Gastrocnemius medialis (tissue), 4 donors: ENCODE measurements around the gene LRRC37A3. TPM values are rescaled to one million over a fixed set of nuclear protein-coding genes. Genes with fewer than 3 reads are reported as not detected.
"Not testable (repeated sequence)": the region's sequence is repeated elsewhere in the genome, so short reads cannot be mapped to it uniquely, and the experiment has no call there.

Experiments
- ATAC-seq, 2 donors: fragments of 150-250 bp; one replicate each; pipeline ENCODE4 v1.9.1; 2016
- DNase-seq, 2 donors: peaks; one replicate each; pipeline ENCODE4 v3.0.0-alpha.2; 2019
- H3K27ac ChIP-seq, 4 donors: fragments of 200-600 bp; sonication (generic); 1 replicate in 1 of 4; 2 replicates in 3 of 4; pipeline ENCODE4 v1.5.1; 2016 to 2018; ENCODE audit warnings: mild to moderate bottlenecking in 2 of 4, moderate library complexity in 1 of 4
- H3K27me3 ChIP-seq, 3 donors: fragments of 200-600 bp; sonication (generic) in 2 of 3; 1 replicate in 1 of 3; 2 replicates in 2 of 3; pipeline versions ENCODE4 v1.5.1 to v1.6.0; 2016 to 2019; ENCODE audit warnings: mild to moderate bottlenecking in 1 of 3, moderate library complexity in 1 of 3
- H3K36me3 ChIP-seq, 2 donors: fragments of 200-600 bp; sonication (generic) in 1 of 2; one replicate each; pipeline ENCODE4 v1.5.1; 2017 to 2018
- H3K4me1 ChIP-seq, 2 donors: fragments of 200-600 bp; sonication (generic) in 1 of 2; one replicate each; pipeline ENCODE4 v1.5.1; 2016 to 2017; ENCODE audit warnings: mild to moderate bottlenecking in 2 of 2
- H3K4me3 ChIP-seq, 4 donors: fragments of 200-600 bp; sonication (generic) in 3 of 4; 1 replicate in 1 of 4; 2 replicates in 3 of 4; pipeline ENCODE4 v1.5.1; 2016 to 2019; ENCODE audit warnings: mild to moderate bottlenecking in 2 of 4
- H3K9me3 ChIP-seq, 3 donors: fragments of 200-600 bp; sonication (generic) in 2 of 3; 1 replicate in 1 of 3; 2 replicates in 2 of 3; pipeline ENCODE4 v1.5.1; 2016 to 2019
- POLR2A ChIP-seq, 2 donors: fragments of 450-650 bp; IDR thresholded peaks; one replicate each; pipeline ENCODE4 v1.6.1; 2017; ENCODE audit warnings: antibody characterized with exemption in 2 of 2, mild to moderate bottlenecking in 2 of 2, moderate library complexity in 2 of 2
- in situ Hi-C, 4 donors: fragments of 200-750 bp; cut with MboI; loops; one replicate each; pipeline versions ENCODE4 v1.15.0 to v1.8.0; 2017; ENCODE audit warnings: low sequenced_read_pairs in 4 of 4
- intact Hi-C: fragments of 100-400 bp; cut with DNase I; formaldehyde crosslinking; loops from one replicate; pipeline ENCODE4 v1.15.1; 2023; ENCODE audit warnings: low total_unique reads
- total RNA-seq, 4 donors: library from RNA; depleted of rRNA; stranded (reverse); fragments of >200 nt; gene quantifications; one replicate each; pipeline versions ENCODE4 v1.1.0 to v1.2.3, GENCODE V29; 2016

LRRC37A3 gene
- total RNA-seq, 4 donors from 2014 or later = 0.95 to 2.1 (median 1.8) TPM

GRCh38 chr17:64838513-64838912, 80.8 kb downstream of the LRRC37A3 start:
- H3K27ac ChIP-seq, H3K9me3 ChIP-seq, intact Hi-C loops, H3K4me3 ChIP-seq, in situ Hi-C loops, H3K4me1 ChIP-seq, ATAC-seq, H3K36me3 ChIP-seq, DNase-seq, H3K27me3 ChIP-seq: not testable (repeated sequence)

DNA sequence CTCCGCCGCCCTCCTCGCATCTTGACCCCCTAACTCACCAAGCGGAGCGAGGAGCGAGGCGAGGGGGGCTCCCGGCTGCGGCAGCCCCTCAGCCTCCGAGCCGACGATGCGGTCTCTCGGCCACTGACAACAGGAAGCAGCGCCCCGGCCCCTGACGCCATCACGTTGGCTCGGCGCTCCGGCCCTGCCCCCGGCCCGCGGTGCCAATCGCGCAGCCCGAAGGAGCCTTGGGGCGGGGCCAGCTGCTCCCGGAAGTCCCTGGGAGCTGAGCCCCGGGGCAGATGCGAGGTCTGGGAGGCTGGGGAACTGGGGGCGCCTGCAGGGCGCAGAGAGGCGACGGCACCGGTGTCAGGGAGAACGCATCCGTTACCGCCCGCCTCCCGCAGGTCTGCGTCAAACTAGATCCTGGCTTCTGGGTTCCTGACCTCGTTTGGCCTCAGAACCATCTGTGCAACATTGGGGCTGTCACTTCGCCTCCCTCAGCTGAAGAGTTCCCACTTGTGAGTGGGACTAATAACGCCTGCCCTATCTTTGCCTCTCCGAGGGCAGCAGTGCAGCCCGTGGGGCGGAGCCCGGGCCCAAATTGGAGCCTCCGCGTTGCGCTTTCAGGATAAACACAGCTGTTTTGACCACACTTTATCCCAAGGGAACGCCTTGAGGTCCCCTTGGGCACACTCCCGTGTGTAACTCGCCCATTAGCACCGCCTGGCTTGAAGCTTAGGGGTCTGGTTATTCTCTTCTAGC, 82.1 kb downstream of the LRRC37A3 start:
- TF ChIP-seq POLR2A (IDR thresholded peaks at IDR 0.05) = peak; percentile 83 to 85
- DNase-seq (peak; percentile 77 to 86), ATAC-seq (peak; percentile 89 to 90)
- intact Hi-C loops, H3K4me1 ChIP-seq, H3K36me3 ChIP-seq, in situ Hi-C loops, H3K27me3 ChIP-seq, H3K9me3 ChIP-seq: not testable (repeated sequence)
- Histone ChIP-seq H3K27ac (peak overlapping the region; percentile 83 to 91 (median 88)), H3K4me3 (peak overlapping the region; percentile 63 to 91 (median 80))

DNA sequence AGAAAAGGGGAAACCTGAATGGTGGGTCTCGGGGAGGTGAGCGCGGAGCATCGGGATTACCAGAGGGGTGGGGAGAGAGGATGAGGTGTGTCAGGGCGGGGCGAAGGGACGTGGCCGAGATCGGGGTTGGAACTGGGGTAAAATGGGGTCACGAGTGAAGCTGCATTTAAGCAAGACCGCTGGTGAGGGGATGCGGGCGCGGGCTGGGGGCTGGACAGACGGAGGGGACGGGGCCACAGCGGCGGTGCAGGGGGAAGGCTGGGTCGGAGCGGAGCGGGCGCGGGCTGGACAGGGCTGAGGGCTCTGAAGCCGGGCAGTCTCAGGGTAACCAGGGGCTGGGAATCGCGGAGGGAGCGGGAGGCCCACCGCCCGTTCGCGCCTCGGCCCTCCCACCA, 82.7 kb downstream of the LRRC37A3 start:
- H3K4me1 ChIP-seq, H3K27me3 ChIP-seq, in situ Hi-C loops, H3K36me3 ChIP-seq, intact Hi-C loops, H3K9me3 ChIP-seq: not testable (repeated sequence)
- peak in 1 of 2 donors; percentile 28 for DNase-seq
- peak; percentile 28 to 47 for ATAC-seq
- H3K4me3 ChIP-seq = peak overlapping the region; percentile 63 to 91 (median 80)
- H3K27ac ChIP-seq = peak overlapping the region; percentile 83 to 91 (median 88)

DNA sequence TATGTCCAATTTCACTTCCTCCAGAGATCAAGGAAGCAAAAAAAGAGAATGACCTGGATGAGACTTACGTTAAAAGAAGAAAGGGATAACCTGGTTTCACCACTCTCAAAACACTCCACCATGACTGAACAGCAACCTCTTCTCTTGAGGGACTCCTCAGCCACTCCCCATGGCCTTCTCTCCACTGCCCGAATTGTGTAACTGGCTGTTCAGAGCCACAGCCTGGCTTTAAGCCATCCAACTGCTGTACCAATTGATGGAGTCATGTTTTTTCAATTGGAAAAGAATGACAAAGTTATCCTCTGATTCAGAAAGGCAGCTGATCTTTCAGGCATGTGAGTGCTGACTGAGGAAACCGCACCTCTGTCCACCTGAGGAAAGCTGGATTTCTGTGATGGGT, 85.2 kb downstream of the LRRC37A3 start:
- peak; percentile 20 to 28 for ATAC-seq
- DNase-seq = peak; percentile 41 to 70
- in situ Hi-C loops = not testable (repeated sequence)

GRCh38 chr17:64830631-64831040, 88.6 kb downstream of the LRRC37A3 start:
- in situ Hi-C loops, ATAC-seq: not testable (repeated sequence)

More for the DNA sequence above, 85.2 kb downstream of the LRRC37A3 start:
- H3K36me3 ChIP-seq, H3K9me3 ChIP-seq, H3K27me3 ChIP-seq, H3K4me1 ChIP-seq, intact Hi-C loops, H3K4me3 ChIP-seq: not testable (repeated sequence)
- H3K27ac ChIP-seq = peak overlapping the region in 3 of 4 donors; percentile 31 to 66 (median 33)

DNA sequence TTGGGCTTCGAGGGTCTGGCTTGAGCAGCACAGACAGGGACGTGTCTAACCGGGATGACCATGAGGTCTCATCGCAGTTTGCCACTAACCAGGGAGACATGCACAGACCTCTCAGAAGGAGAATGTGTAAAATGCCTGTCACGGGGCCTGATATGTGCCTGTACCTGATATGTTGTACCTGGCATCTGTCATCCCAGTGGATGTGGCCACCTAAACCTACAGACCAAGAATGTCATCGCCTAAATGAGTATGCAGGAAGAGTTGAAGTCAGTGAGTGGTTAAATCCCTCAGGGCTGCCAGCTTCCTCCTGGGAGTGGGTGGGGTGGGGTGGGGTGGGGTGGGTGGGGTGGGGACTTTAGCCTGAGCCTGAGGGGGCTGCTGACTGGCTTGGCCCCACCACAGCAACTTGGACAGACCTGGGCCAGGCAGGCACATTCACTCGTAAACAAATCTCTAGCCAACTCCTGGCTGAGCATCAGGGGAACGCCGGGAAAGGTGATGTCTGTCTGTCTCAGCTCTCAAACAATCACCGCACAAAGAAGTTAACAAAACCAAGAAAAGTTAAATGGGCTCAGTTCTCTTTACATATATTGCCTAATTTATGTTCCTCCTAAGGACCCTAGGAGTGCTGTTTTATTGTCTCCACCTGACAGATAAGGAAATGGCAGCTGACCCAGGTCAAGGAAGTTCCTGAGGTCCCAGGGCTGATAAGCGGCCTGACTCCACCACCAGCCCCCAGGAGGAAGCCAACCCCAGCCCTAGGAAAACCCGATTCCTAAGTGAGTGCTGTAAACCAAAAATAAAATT, 89.3 kb downstream of the LRRC37A3 start:
- H3K4me1 ChIP-seq, H3K36me3 ChIP-seq, intact Hi-C loops, H3K27ac ChIP-seq, ATAC-seq, H3K4me3 ChIP-seq, DNase-seq, H3K27me3 ChIP-seq, in situ Hi-C loops, H3K9me3 ChIP-seq: not testable (repeated sequence)

More at GRCh38 chr17:64830631-64831040, 88.6 kb downstream of the LRRC37A3 start:
- DNase-seq, H3K27me3 ChIP-seq, H3K4me3 ChIP-seq, intact Hi-C loops, H3K9me3 ChIP-seq, H3K36me3 ChIP-seq, H3K4me1 ChIP-seq: not testable (repeated sequence)
- peak overlapping the region in 1 of 4 donors; percentile 18 for H3K27ac ChIP-seq

DNA sequence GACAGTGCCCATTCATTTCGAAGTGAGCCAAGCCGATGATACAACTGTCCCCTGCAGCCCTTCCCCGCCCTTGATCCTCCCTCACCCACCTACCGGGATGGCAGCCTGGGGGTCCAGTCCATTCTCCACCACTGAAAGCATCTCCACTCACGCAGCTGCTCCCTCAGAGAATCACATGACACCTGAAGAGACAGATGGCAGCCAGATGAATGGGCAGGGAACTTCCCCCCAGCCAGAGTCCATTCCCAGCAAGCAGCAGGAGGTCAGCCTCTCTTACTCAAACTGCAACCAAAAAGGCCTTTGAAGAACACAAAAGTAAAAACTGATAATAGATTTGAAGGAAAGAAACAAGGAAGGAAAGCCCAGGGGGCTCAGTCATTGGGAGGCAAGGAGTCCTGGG, 90.2 kb downstream of the LRRC37A3 start:
- H3K36me3 ChIP-seq, H3K27ac ChIP-seq, H3K4me1 ChIP-seq, DNase-seq, H3K27me3 ChIP-seq, in situ Hi-C loops, H3K9me3 ChIP-seq, H3K4me3 ChIP-seq, ATAC-seq, intact Hi-C loops: not testable (repeated sequence)

- H3K27ac ChIP-seq, DNase-seq, H3K27me3 ChIP-seq, H3K4me1 ChIP-seq, ATAC-seq, H3K9me3 ChIP-seq, in situ Hi-C loops, intact Hi-C loops, H3K4me3 ChIP-seq: not testable (repeated sequence)
- H3K36me3 ChIP-seq = peaks cover 0 to 44% of the 10 kb centered on the region in 2 donors
Observed at GRCh38 chr17:64818904-64819303, 100.4 kb downstream of the LRRC37A3 start.

- peaks cover 0 to 21% of the 10 kb centered on the region in 2 donors for H3K36me3 ChIP-seq
Observed at GRCh38 chr17:64815833-64816198, 103.5 kb downstream of the LRRC37A3 start.

GRCh38 chr17:64814993-64815832, 104.1 kb downstream of the LRRC37A3 start:
- intact Hi-C loops, ATAC-seq, DNase-seq, H3K27ac ChIP-seq, H3K4me3 ChIP-seq, H3K4me1 ChIP-seq, in situ Hi-C loops, H3K27me3 ChIP-seq, H3K9me3 ChIP-seq: not testable (repeated sequence)
- peaks cover 0 to 16% of the 10 kb centered on the region in 2 donors for H3K36me3 ChIP-seq

More at GRCh38 chr17:64815833-64816198, 103.5 kb downstream of the LRRC37A3 start:
- H3K4me1 ChIP-seq, intact Hi-C loops, ATAC-seq, H3K9me3 ChIP-seq, H3K4me3 ChIP-seq, DNase-seq, in situ Hi-C loops, H3K27me3 ChIP-seq, H3K27ac ChIP-seq: not testable (repeated sequence)
